Neuronal stem cell (in vitro differentiated cells): ENCODE results near the gene IDH3G.
"Not testable (repeated sequence)": the region's sequence is repeated elsewhere in the genome, so short reads cannot be mapped to it uniquely, and the experiment has no call there.

Experiments
- DNase-seq: peaks from one replicate; pipeline ENCODE4 v3.0.0-alpha.2; 2013; ENCODE audit warnings: low spot score
- H2AFZ ChIP-seq: one replicate; pipeline ENCODE4 v1.6.1; 2013; ENCODE audit warnings: mild to moderate bottlenecking, low read length, inconsistent platforms
- H2AK5ac ChIP-seq: 2 replicates; pipeline ENCODE4 v1.6.1; 2013; ENCODE audit warnings: low read depth, mild to moderate bottlenecking, inconsistent platforms, low read length, moderate library complexity, mixed read lengths
- H2BK120ac ChIP-seq: 2 replicates; pipeline ENCODE4 v1.6.1; 2013; ENCODE audit warnings: low read depth, mild to moderate bottlenecking, inconsistent platforms, low read length, moderate library complexity, mixed read lengths
- H2BK12ac ChIP-seq: one replicate; pipeline ENCODE4 v1.6.1; 2013; ENCODE audit warnings: low read length, inconsistent platforms
- H2BK15ac ChIP-seq: 2 replicates; pipeline ENCODE4 v1.6.1; 2013; ENCODE audit warnings: mild to moderate bottlenecking, low read length, inconsistent platforms, mixed read lengths
- H2BK5ac ChIP-seq: one replicate; pipeline ENCODE4 v1.6.1; 2013; ENCODE audit warnings: inconsistent platforms, mild to moderate bottlenecking, low read length, moderate library complexity
- H3K14ac ChIP-seq: one replicate; pipeline ENCODE4 v1.6.1; 2013; ENCODE audit warnings: low read length, inconsistent platforms
- H3K18ac ChIP-seq: 2 replicates; pipeline ENCODE4 v1.6.1; 2013; ENCODE audit warnings: low read length, inconsistent platforms
- H3K23ac ChIP-seq: 2 replicates; pipeline ENCODE4 v1.6.1; 2013; ENCODE audit warnings: low read depth, mild to moderate bottlenecking, mixed read lengths, low read length, inconsistent platforms; ENCODE audit not compliant: poor library complexity
- H3K27ac ChIP-seq: replicated peaks from 3 replicates; pipeline ENCODE4 v1.5.1; 2013; ENCODE audit warnings: low read length, inconsistent platforms
- H3K27me3 ChIP-seq, 3 experiments: 2 replicates each; pipeline ENCODE4 v1.6.1; 2013; ENCODE audit warnings: low read length in 3 of 3, mild to moderate bottlenecking in 2 of 3, inconsistent platforms in 1 of 3, low read depth in 1 of 3, mixed read lengths in 1 of 3, moderate library complexity in 1 of 3; ENCODE audit not compliant: control insufficient read depth in 3 of 3, insufficient read depth in 3 of 3
- H3K36me3 ChIP-seq, 2 donors: replicated peaks in 1 of 2; 2 replicates each; pipeline ENCODE4 v1.6.1; 2013; ENCODE audit warnings: low read length in 2 of 2; ENCODE audit not compliant: control insufficient read depth in 2 of 2, insufficient read depth in 2 of 2
- H3K4ac ChIP-seq: 2 replicates; pipeline ENCODE4 v1.6.1; 2013; ENCODE audit warnings: inconsistent platforms, mild to moderate bottlenecking, low read length, moderate library complexity
- H3K4me1 ChIP-seq, 2 donors: 1 replicate in 1 of 2; 2 replicates in 1 of 2; pipeline ENCODE4 v1.6.1; 2013; ENCODE audit warnings: low read length in 2 of 2, low read depth in 1 of 2; ENCODE audit not compliant: control insufficient read depth in 2 of 2, insufficient read depth in 1 of 2
- H3K4me2 ChIP-seq: one replicate; pipeline ENCODE4 v1.6.1; 2013; ENCODE audit warnings: mild to moderate bottlenecking, low read length, inconsistent platforms; ENCODE audit not compliant: insufficient read depth, poor library complexity, severe bottlenecking
- H3K4me3 ChIP-seq, 2 donors: 2 replicates each; pipeline ENCODE4 v1.5.1; 2013; ENCODE audit warnings: low read length in 2 of 2, mild to moderate bottlenecking in 2 of 2, inconsistent platforms in 1 of 2, moderate library complexity in 1 of 2
- H3K79me1 ChIP-seq: one replicate; pipeline ENCODE4 v1.6.1; 2013; ENCODE audit warnings: low read depth, mild to moderate bottlenecking, inconsistent platforms, low read length, moderate library complexity
- H3K9ac ChIP-seq: one replicate; pipeline ENCODE4 v1.6.1; 2013; ENCODE audit warnings: mild to moderate bottlenecking, low read depth, low read length, inconsistent platforms; ENCODE audit not compliant: poor library complexity
- H3K9me3 ChIP-seq, 2 donors: replicated peaks in 1 of 2; 2 replicates each; pipeline versions ENCODE3 to v1.6.1; 2013; ENCODE audit warnings: low read length in 2 of 2, mild to moderate bottlenecking in 2 of 2, inconsistent platforms in 1 of 2, low read depth in 1 of 2, mixed read lengths in 1 of 2, moderate library complexity in 1 of 2; ENCODE audit not compliant: control insufficient read depth in 2 of 2, insufficient read depth in 1 of 2
- H4K8ac ChIP-seq: one replicate; pipeline ENCODE4 v1.6.1; 2013; ENCODE audit warnings: low read depth, mild to moderate bottlenecking, inconsistent platforms, low read length, moderate library complexity
- H4K91ac ChIP-seq: one replicate; pipeline ENCODE4 v1.6.1; 2013; ENCODE audit warnings: low read length, low read depth, mild to moderate bottlenecking, inconsistent platforms; ENCODE audit not compliant: poor library complexity
- WGBS, 2 donors: extraction: QIAGEN DNeasy Blood & Tissue Kit; methylation state at CpG; one replicate each; pipeline ENCODE4 v1.1.7; 2013; ENCODE audit warnings: missing lambda C conversion rate in 2 of 2, mixed read lengths in 1 of 2; ENCODE audit not compliant: insufficient read length in 2 of 2, insufficient replicate concordance in 1 of 2; ENCODE audit errors: extremely low coverage in 2 of 2; 5-methylcytosine and 5-hydroxymethylcytosine counted together

IDH3G gene

GRCh38 chrX:153761863-153762262, 32.3 kb downstream of the IDH3G start:
- no peak overlapping the region for H3K23ac ChIP-seq
- H4K8ac ChIP-seq = no peak overlapping the region
- H3K9ac ChIP-seq = no peak overlapping the region
- H3K27ac ChIP-seq = no peak overlapping the region
- H2BK120ac ChIP-seq = no peak overlapping the region
- no peaks in the 10 kb centered on the region for H3K27me3 ChIP-seq
- no peak overlapping the region for H3K4me3 ChIP-seq
- no peaks in the 10 kb centered on the region for H3K79me1 ChIP-seq
- H3K4me2 ChIP-seq = no peak overlapping the region
- no peaks in the 10 kb centered on the region for H3K36me3 ChIP-seq
- no peak for DNase-seq
- no peak overlapping the region for H2BK12ac ChIP-seq
- no peak overlapping the region for H2AK5ac ChIP-seq
- H3K14ac ChIP-seq = no peak overlapping the region
- no peak overlapping the region for H3K18ac ChIP-seq
- no peak overlapping the region for H3K4ac ChIP-seq
- H4K91ac ChIP-seq = no peak overlapping the region
- H2AFZ ChIP-seq = no peak overlapping the region
- H3K9me3 ChIP-seq = peaks cover 0 to 6% of the 10 kb centered on the region in 2 donors
- no peak overlapping the region for H2BK15ac ChIP-seq
- H3K4me1 ChIP-seq = peaks cover 9 to 17% of the 10 kb centered on the region in 2 donors
- no peak overlapping the region for H2BK5ac ChIP-seq
- WGBS, 2 donors = no CpG with 5 or more reads among the region's 15 CpGs

- Histone ChIP-seq H4K91ac (no peak overlapping the region), H2AK5ac (no peak overlapping the region), H3K4ac (no peak overlapping the region), H2BK120ac (no peak overlapping the region), H3K9me3 (peaks cover 0 to 15% of the 10 kb centered on the region in 2 donors), H3K18ac (no peak overlapping the region), H2BK15ac (no peak overlapping the region), H2AFZ (no peak overlapping the region), H2BK12ac (no peak overlapping the region), H3K4me2 (no peak overlapping the region), H3K27me3 (no peaks in the 10 kb centered on the region), H3K36me3 (no peaks in the 10 kb centered on the region), H3K23ac (no peak overlapping the region), H2BK5ac (no peak overlapping the region), H3K9ac (no peak overlapping the region), H3K4me3 (no peak overlapping the region), H3K79me1 (no peaks in the 10 kb centered on the region), H4K8ac (no peak overlapping the region), H3K14ac (no peak overlapping the region), H3K27ac (no peak overlapping the region), H3K4me1 (no peaks in the 10 kb centered on the region)
- DNase-seq = no peak
- no CpG with 5 or more reads among the region's 1 CpG for WGBS, 2 donors
Measured at GRCh38 chrX:153755136-153755535, 39.0 kb downstream of the IDH3G start.

- no peak overlapping the region for H3K14ac ChIP-seq
- no peak for DNase-seq
- H4K8ac ChIP-seq = no peak overlapping the region
- H3K9ac ChIP-seq = no peak overlapping the region
- H3K4ac ChIP-seq = no peak overlapping the region
- no peak overlapping the region for H3K4me3 ChIP-seq
- H3K27me3 ChIP-seq = no peaks in the 10 kb centered on the region
- H2BK12ac ChIP-seq = no peak overlapping the region
- H3K79me1 ChIP-seq = no peaks in the 10 kb centered on the region
- H2BK120ac ChIP-seq = no peak overlapping the region
- no peak overlapping the region for H2AFZ ChIP-seq
- H3K36me3 ChIP-seq = no peaks in the 10 kb centered on the region
- no peak overlapping the region for H3K27ac ChIP-seq
- H2BK15ac ChIP-seq = no peak overlapping the region
- H3K9me3 ChIP-seq = no peaks in the 10 kb centered on the region
- H2AK5ac ChIP-seq = no peak overlapping the region
- H4K91ac ChIP-seq = no peak overlapping the region
- no CpG with 5 or more reads among the region's 12 CpGs for WGBS, 2 donors
- no peaks in the 10 kb centered on the region for H3K4me1 ChIP-seq
- no peak overlapping the region for H3K23ac ChIP-seq
- no peak overlapping the region for H3K18ac ChIP-seq
- H3K4me2 ChIP-seq = no peak overlapping the region
- no peak overlapping the region for H2BK5ac ChIP-seq
Measured at GRCh38 chrX:153750127-153750774, 43.9 kb downstream of the IDH3G start.

- H3K4me3 ChIP-seq, H3K9ac ChIP-seq, H3K4me2 ChIP-seq, H3K27ac ChIP-seq, H2AFZ ChIP-seq, H3K79me1 ChIP-seq, H3K23ac ChIP-seq, H2BK15ac ChIP-seq, H2BK120ac ChIP-seq, DNase-seq, H4K8ac ChIP-seq, H3K4ac ChIP-seq, H2AK5ac ChIP-seq, H3K18ac ChIP-seq, H2BK5ac ChIP-seq, H3K36me3 ChIP-seq, H2BK12ac ChIP-seq, H4K91ac ChIP-seq, H3K14ac ChIP-seq, H3K27me3 ChIP-seq, H3K9me3 ChIP-seq, H3K4me1 ChIP-seq: not testable (repeated sequence)
- WGBS, 2 donors = no CpG with 5 or more reads among the region's 7 CpGs
Measured at GRCh38 chrX:153749017-153749416, 45.2 kb downstream of the IDH3G start.
